IPS-20b (cell line): Measurements from ENCODE around the gene OTOGL.

ENCODE experiments used
- H3K27ac ChIP-seq: one replicate; pipeline ENCODE4 v1.5.1; 2013; ENCODE audit warnings: low read length
- H3K27me3 ChIP-seq: 2 replicates; pipeline ENCODE4 v1.6.1; 2013; ENCODE audit warnings: mild to moderate bottlenecking, low read length, inconsistent platforms; ENCODE audit not compliant: insufficient read depth
- H3K36me3 ChIP-seq: 2 replicates; pipeline ENCODE4 v1.6.1; 2013; ENCODE audit warnings: low read depth, mild to moderate bottlenecking, inconsistent platforms, low read length, moderate library complexity; ENCODE audit not compliant: insufficient read depth
- H3K4me1 ChIP-seq: 2 replicates; pipeline ENCODE4 v1.6.1; 2013; ENCODE audit warnings: mild to moderate bottlenecking, control low read depth, inconsistent platforms, low read length, moderate library complexity; ENCODE audit not compliant: insufficient read depth
- H3K4me3 ChIP-seq: 2 replicates; pipeline ENCODE4 v1.5.1; 2013; ENCODE audit warnings: mild to moderate bottlenecking, low read length, inconsistent platforms
- H3K9ac ChIP-seq: 2 replicates; pipeline ENCODE4 v1.6.1; 2013; ENCODE audit warnings: low read depth, mild to moderate bottlenecking, inconsistent platforms, low read length, moderate library complexity
- H3K9me3 ChIP-seq: 2 replicates; pipeline ENCODE4 v1.6.1; 2013; ENCODE audit warnings: mild to moderate bottlenecking, low read depth, low read length, inconsistent platforms; ENCODE audit not compliant: insufficient read depth

OTOGL gene

DNA sequence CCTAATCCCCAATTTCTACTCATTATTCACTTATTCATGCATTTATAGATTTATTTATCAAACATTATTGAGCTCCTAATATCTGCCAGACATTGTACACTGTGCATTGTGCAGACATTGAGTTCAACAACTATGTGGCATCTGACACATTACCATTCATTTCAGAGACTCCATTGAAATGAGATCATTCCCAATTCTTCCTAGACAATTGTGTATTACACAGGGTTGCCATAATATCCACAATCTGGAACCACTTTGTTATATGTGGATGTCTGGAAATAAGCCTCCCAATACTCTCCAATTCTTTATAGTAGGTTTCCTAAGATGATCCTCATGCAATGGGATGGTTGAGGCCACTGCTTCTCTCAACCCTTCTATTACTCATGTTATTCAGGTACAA lies 165.0 kb downstream of the OTOGL start:
- no peaks in the 10 kb centered on the region for H3K27me3 ChIP-seq
- H3K4me3 ChIP-seq = no peak overlapping the region
- H3K9me3 ChIP-seq = no peaks in the 10 kb centered on the region
- no peak overlapping the region for H3K27ac ChIP-seq
- H3K4me1 ChIP-seq = no peaks in the 10 kb centered on the region
- H3K36me3 ChIP-seq = no peaks in the 10 kb centered on the region
- H3K9ac ChIP-seq = no peak overlapping the region

DNA sequence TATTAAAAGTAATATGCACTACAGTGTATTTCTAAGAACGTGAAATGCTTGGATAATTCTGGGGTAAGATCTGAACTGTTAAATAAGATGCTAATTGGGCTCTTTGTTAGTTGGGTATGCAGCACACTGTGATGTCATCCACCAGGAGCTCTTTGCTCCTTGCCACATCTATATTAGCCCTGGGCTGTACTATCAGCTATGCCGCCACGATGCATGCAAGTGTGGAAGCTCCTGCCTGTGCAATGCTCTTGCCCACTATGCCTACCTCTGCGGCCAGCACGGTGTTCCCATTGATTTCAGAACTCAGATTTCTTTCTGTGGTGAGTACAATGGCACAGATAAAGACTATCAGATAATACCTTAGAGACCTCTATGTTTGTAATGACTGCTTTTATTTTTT lies 165.6 kb downstream of the OTOGL start:
- Histone ChIP-seq H3K36me3 (no peaks in the 10 kb centered on the region), H3K27ac (no peak overlapping the region), H3K4me3 (no peak overlapping the region), H3K4me1 (no peaks in the 10 kb centered on the region), H3K27me3 (no peaks in the 10 kb centered on the region), H3K9me3 (no peaks in the 10 kb centered on the region), H3K9ac (no peak overlapping the region)

DNA sequence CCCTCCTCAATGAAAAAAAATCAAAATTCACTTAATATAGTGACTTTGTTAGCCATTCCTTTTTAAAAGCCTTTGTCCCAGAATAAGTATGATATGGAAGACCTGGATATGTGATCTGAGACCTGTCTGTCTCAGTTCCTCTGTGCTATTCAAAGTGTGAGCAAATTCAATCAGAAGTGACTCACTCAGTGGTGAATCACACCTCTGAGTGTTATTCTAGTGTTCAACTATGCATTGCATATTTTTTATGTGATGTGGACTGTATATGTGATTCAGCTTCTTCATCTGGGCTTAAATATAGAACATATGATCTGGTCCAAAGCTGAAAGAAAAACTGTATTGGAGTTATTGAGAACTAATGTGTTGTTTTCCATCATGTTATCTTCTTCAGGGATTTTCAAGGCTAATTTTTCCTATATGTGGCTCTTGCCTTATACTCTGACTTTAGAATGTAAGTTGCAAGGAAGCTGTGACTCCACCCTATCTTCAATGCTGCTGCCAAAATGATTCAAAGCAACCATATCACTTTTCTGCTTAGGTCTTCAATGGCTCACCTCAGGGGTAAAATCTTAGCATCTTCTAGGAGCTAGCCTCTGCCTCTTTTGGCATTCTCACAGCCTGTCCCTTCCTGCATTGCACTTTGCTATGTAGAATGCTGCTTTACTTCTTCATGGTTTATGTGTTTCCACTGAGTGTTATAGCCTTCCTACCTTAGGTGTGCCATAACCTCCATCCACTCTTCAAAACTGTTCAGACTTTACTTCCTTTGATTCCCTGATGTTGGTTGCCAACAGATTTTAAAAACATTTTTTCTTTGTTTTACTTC lies 169.8 kb downstream of the OTOGL start:
- Histone ChIP-seq H3K9me3 (no peaks in the 10 kb centered on the region), H3K27me3 (no peaks in the 10 kb centered on the region), H3K36me3 (no peaks in the 10 kb centered on the region), H3K27ac (no peak overlapping the region), H3K4me1 (no peaks in the 10 kb centered on the region), H3K9ac (no peak overlapping the region), H3K4me3 (no peak overlapping the region)

DNA sequence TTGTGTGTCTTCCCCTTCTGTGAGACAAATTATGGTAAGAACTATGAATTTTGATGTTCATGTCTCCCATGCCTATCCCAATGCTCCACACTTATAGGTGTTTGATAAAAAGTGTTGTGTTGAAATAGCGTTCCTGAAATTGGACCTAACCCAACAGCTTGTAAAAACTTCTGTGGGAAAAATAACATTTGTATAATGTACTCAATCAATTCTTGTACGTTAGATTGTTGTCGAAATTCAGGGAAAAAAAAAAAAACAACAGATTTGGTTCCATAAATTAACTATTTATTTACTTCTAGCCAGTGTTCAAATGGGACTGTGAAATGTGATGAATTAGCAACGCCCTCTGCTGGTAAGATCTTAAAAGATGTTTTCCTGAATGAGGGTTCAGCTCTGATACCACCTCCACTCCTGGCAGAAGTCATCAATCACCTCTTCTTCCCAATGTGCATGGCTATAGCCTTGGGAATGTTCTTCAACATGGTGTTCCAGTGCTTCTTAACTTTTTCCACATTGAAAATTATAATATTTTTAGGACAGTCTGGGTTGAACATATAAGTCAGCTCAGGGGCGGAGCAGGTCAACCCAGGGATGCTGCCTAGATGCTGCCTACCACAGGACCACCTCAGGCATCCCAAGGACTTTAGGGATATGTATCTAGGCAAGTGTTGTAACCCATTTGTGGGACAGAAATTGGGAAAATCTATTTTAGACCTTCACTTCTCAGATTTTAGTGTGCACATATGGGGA lies 170.6 kb downstream of the OTOGL start:
- Histone ChIP-seq H3K4me1 (no peaks in the 10 kb centered on the region), H3K27ac (no peak overlapping the region), H3K4me3 (no peak overlapping the region), H3K9ac (no peak overlapping the region), H3K36me3 (no peaks in the 10 kb centered on the region), H3K27me3 (no peaks in the 10 kb centered on the region), H3K9me3 (no peaks in the 10 kb centered on the region)

DNA sequence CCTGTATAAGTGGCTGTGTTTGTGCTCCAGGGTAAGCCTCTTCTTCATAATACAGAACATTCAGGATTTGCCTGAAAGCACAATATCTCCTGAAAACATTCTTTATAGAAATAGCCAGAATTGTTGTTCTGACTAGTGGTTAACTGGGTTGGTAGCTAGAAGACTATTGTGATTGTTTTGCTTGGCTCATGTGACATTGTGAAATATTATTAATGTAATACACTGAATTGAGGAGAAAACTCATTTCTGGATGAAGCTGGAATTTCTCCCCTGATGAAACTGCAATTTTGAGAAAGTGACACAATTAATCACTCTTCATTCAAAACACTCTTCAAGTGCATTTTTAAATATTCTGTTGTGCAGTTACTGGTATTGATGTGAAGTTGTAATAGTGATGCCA lies 172.4 kb downstream of the OTOGL start:
- Histone ChIP-seq H3K9ac (no peak overlapping the region), H3K4me3 (no peak overlapping the region), H3K4me1 (no peaks in the 10 kb centered on the region), H3K36me3 (no peaks in the 10 kb centered on the region), H3K9me3 (no peaks in the 10 kb centered on the region), H3K27ac (no peak overlapping the region), H3K27me3 (no peaks in the 10 kb centered on the region)

DNA sequence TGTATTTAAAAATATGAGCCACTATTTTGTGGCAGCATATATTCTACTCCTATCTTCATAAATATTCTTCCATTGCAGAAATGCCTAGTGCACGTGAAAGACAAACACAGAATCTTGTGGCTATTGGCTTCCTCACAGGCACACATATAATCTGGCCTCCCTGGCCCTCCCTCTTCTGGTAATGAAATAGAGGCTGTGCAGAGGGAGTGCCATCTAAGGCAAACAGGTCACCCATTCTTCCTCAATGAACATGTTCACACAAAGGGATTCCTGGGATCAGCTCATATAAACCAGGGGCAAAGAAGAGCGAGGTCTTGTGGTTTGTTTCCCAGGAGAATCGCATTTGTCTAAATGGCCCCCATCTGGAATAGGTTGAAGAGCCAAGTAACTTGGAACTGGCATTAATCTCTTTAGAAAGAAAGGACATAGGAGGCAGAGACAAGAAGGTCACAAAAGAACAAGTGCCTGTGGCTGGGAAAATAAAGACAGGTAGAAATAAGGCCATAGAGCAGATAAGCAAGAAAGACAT lies 173.1 kb downstream of the OTOGL start:
- no peaks in the 10 kb centered on the region for H3K4me1 ChIP-seq
- no peaks in the 10 kb centered on the region for H3K27me3 ChIP-seq
- no peak overlapping the region for H3K4me3 ChIP-seq
- H3K36me3 ChIP-seq = no peaks in the 10 kb centered on the region
- H3K9ac ChIP-seq = no peak overlapping the region
- H3K9me3 ChIP-seq = no peaks in the 10 kb centered on the region
- H3K27ac ChIP-seq = no peak overlapping the region

DNA sequence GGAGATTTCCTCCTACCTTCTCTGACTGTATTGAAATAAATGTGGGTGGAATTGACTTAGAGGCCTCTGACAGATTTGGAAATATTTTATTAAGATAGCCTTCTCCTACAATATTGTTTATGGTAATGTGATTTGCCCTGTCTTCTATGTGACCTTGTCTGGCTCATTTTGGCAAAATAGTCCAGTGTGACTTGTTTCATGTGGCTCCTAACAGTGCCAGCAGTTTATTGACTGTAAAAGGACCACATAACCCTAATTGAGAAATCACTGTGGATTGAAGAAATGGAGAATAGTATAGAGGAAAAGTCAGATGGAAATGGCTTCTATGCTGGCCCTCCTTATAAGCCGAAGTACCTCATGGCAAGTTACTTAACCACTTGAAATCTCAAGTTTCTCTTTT lies 173.8 kb downstream of the OTOGL start:
- H3K9me3 ChIP-seq = no peaks in the 10 kb centered on the region
- no peaks in the 10 kb centered on the region for H3K4me1 ChIP-seq
- no peak overlapping the region for H3K9ac ChIP-seq
- H3K27ac ChIP-seq = no peak overlapping the region
- H3K27me3 ChIP-seq = no peaks in the 10 kb centered on the region
- no peak overlapping the region for H3K4me3 ChIP-seq
- no peaks in the 10 kb centered on the region for H3K36me3 ChIP-seq

DNA sequence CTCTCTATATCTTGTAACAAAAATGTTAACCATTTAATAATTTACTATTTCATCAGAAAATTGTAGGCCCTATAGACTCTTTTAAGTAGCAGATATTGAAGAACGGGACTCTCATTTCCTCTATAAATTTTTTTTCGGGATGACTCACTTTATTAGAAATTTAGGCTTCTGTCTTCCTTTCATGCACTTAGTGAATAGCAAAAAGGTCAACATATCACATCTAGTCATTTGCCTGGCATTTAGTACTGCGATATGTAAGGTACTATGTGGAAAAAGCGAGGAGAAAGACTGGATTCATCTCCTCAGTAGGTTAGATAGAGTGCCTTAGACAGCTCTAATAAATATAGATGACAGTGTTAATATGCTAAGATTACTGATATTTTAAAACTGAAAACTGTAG lies 178.4 kb downstream of the OTOGL start:
- no peaks in the 10 kb centered on the region for H3K4me1 ChIP-seq
- H3K4me3 ChIP-seq = no peak overlapping the region
- H3K36me3 ChIP-seq = no peaks in the 10 kb centered on the region
- 0 out of 2 replicates have a peak, but pooled peaks cover 5% of the 10 kb centered on the region for H3K9me3 ChIP-seq
- no peak overlapping the region for H3K9ac ChIP-seq
- H3K27me3 ChIP-seq = no peaks in the 10 kb centered on the region
- no peak overlapping the region for H3K27ac ChIP-seq

DNA sequence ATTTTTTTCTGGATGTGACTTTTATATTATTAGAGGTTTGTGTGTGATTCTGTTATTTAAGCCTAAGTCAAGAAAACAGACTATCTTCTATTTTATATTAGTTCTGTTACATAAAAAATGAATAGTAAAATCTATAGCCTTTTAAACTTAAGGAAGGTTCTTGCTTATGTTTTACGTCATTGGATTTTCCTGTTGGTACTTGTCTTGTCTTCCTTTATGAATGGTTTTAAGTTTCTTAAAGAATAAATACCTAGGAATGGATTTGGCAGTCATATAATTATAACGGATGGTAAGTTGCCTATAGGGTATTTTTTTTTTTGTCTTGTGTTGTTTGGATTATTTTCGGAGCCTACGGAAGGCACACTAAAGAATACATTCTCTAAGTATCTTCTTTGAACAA lies 182.9 kb downstream of the OTOGL start:
- H3K9me3 ChIP-seq = 0 out of 2 replicates have a peak, but pooled peaks cover 5% of the 10 kb centered on the region
- no peak overlapping the region for H3K27ac ChIP-seq
- H3K36me3 ChIP-seq = no peaks in the 10 kb centered on the region
- no peak overlapping the region for H3K9ac ChIP-seq
- no peaks in the 10 kb centered on the region for H3K4me1 ChIP-seq
- H3K27me3 ChIP-seq = no peaks in the 10 kb centered on the region
- H3K4me3 ChIP-seq = no peak overlapping the region

DNA sequence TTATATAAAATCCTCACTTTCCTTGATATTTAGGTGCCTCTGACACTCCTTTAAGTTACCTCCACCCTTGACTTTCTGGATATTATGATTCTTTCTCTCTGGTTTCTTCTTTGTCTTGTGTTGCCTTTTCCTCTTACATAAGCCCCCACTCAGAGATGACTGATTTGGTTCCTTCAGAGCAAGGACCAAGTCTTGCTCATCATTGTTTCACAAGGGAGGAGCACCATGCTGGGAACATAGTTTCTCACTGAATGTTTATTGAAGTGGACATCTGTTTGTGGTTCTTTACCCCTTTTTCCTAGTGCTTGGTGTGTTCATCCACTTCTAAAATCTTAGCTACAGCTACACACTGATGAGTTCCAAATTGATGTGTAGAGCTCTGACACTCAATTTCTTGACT lies 183.4 kb downstream of the OTOGL start:
- H3K27ac ChIP-seq = no peak overlapping the region
- H3K27me3 ChIP-seq = no peaks in the 10 kb centered on the region
- H3K9ac ChIP-seq = no peak overlapping the region
- H3K9me3 ChIP-seq = 0 out of 2 replicates have a peak, but pooled peaks cover 5% of the 10 kb centered on the region
- H3K4me1 ChIP-seq = no peaks in the 10 kb centered on the region
- H3K36me3 ChIP-seq = no peaks in the 10 kb centered on the region
- no peak overlapping the region for H3K4me3 ChIP-seq

DNA sequence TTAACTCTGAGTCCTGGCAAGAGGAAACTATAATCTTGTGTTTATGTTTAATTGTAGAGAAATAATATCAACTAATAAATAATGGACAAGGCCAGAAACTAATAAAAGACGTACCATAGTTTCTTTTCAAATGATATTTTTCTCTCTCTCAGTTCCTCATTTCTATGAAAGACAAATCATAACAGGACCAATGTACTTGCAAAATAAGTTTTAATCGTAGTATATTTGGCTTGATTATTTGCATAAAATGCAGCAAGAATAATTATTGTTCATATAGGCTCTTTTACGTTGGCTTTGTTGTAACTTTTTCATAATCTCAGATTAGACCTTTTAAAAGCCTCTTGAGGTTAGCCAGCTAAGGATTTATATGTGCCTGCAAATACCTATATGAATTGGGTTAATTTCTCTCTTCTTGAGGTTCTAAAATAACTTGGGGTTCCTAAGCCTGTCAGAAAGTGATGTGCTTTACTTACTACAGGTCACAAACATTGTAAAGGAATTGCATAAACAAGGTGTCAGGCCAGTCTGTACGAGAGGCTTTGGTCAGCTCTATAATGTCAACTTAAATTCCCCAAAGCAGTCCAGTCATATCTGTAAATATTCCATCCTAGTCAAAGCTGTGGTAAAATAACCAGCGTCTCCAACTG lies 191.9 kb downstream of the OTOGL start:
- no peak overlapping the region for H3K27ac ChIP-seq
- H3K4me3 ChIP-seq = no peak overlapping the region

More for the DNA sequence above, 191.9 kb downstream of the OTOGL start:
- no peaks in the 10 kb centered on the region for H3K36me3 ChIP-seq
- H3K9me3 ChIP-seq = no peaks in the 10 kb centered on the region
- no peaks in the 10 kb centered on the region for H3K27me3 ChIP-seq
- no peak overlapping the region for H3K9ac ChIP-seq
- H3K4me1 ChIP-seq = no peaks in the 10 kb centered on the region
